Nephron progenitor cell (in vitro differentiated cells): ENCODE data around the gene LAMB3.

Source experiments
- DNase-seq: peaks from one replicate; pipeline ENCODE4 v3.0.0; 2021
- H3K27ac Mint-ChIP-seq: 2 replicates; pipeline ENCODE4 v1.8.0; 2021; ENCODE audit warnings: mild to moderate bottlenecking, moderate library complexity, mixed read lengths
- H3K27me3 Mint-ChIP-seq: 2 replicates; pipeline ENCODE4 v1.8.0; 2021; ENCODE audit warnings: mild to moderate bottlenecking, low read depth, mixed read lengths; ENCODE audit not compliant: poor library complexity
- H3K36me3 Mint-ChIP-seq: 2 replicates; pipeline ENCODE4 v1.8.0; 2021; ENCODE audit warnings: low read depth, mixed read lengths
- H3K4me1 Mint-ChIP-seq: 2 replicates; pipeline ENCODE4 v1.8.0; 2021; ENCODE audit warnings: mixed read lengths
- H3K4me3 Mint-ChIP-seq: 2 replicates; pipeline ENCODE4 v1.8.0; 2021; ENCODE audit warnings: mild to moderate bottlenecking, moderate library complexity, mixed read lengths
- H3K9me3 Mint-ChIP-seq: 2 replicates; pipeline ENCODE4 v1.8.0; 2021; ENCODE audit warnings: mild to moderate bottlenecking, moderate library complexity, mixed read lengths
- CTCF ChIP-seq: fragments of 200-600 bp; sonication (generic); IDR thresholded peaks from 2 replicates; pipeline ENCODE4 v1.5.0; 2021; ENCODE audit warnings: antibody characterized with exemption

LAMB3 gene

GRCh38 chr1:209627732-209628196 lies 24.5 kb downstream of the LAMB3 start:
- H3K27ac Mint-ChIP-seq: no peak overlapping the region
- peak; percentile 93 for DNase-seq

GRCh38 chr1:209627027-209627731 lies 25.0 kb downstream of the LAMB3 start:
- Mint-ChIP-seq H3K4me1 (peaks cover 17% of the 10 kb centered on the region), H3K4me3 (no peak overlapping the region), H3K9me3 (no peaks in the 10 kb centered on the region), H3K27ac (no peak overlapping the region), H3K27me3 (peaks cover 67% of the 10 kb centered on the region), H3K36me3 (no peaks in the 10 kb centered on the region)
- DNase-seq: no peak
- TF ChIP-seq CTCF: no peak

More at GRCh38 chr1:209627732-209628196, 24.5 kb downstream of the LAMB3 start:
- TF ChIP-seq CTCF: peak; percentile 98
- Mint-ChIP-seq H3K36me3 (no peaks in the 10 kb centered on the region), H3K27me3 (peaks cover 61% of the 10 kb centered on the region), H3K4me3 (no peak overlapping the region), H3K9me3 (no peaks in the 10 kb centered on the region), H3K4me1 (peaks cover 17% of the 10 kb centered on the region)

GRCh38 chr1:209626346-209627026 lies 25.7 kb downstream of the LAMB3 start:
- Mint-ChIP-seq H3K36me3 (no peaks in the 10 kb centered on the region), H3K9me3 (no peaks in the 10 kb centered on the region), H3K27me3 (peaks cover 71% of the 10 kb centered on the region), H3K4me1 (peaks cover 17% of the 10 kb centered on the region), H3K4me3 (no peak overlapping the region), H3K27ac (no peak overlapping the region)
- no peak for TF ChIP-seq CTCF
- DNase-seq: no peak

GRCh38 chr1:209625791-209626285 lies 26.4 kb downstream of the LAMB3 start:
- peaks cover 17% of the 10 kb centered on the region for H3K4me1 Mint-ChIP-seq
- no peak for TF ChIP-seq CTCF
- no peak overlapping the region for H3K4me3 Mint-ChIP-seq
- H3K36me3 Mint-ChIP-seq: no peaks in the 10 kb centered on the region
- DNase-seq: no peak
- H3K27ac Mint-ChIP-seq: no peak overlapping the region
- peaks cover 65% of the 10 kb centered on the region for H3K27me3 Mint-ChIP-seq
- no peaks in the 10 kb centered on the region for H3K9me3 Mint-ChIP-seq

GRCh38 chr1:209624558-209625549 lies 27.4 kb downstream of the LAMB3 start:
- TF ChIP-seq CTCF: no peak
- Mint-ChIP-seq H3K27ac (no peak overlapping the region), H3K9me3 (no peaks in the 10 kb centered on the region), H3K4me3 (no peak overlapping the region), H3K4me1 (peaks cover 24% of the 10 kb centered on the region), H3K27me3 (peaks cover 63% of the 10 kb centered on the region), H3K36me3 (no peaks in the 10 kb centered on the region)
- no peak for DNase-seq
